Mesothelial cell of epicardium (in vitro differentiated cells): ENCODE data around the gene ADPRHL1. TPM values are rescaled to one million over a fixed set of nuclear protein-coding genes. Genes with fewer than 3 reads are reported as not detected.

Experiments
- DNase-seq, 2 experiments: peaks; one replicate each; pipeline ENCODE4 v3.0.0; 2021; ENCODE audit warnings: low spot score in 2 of 2; ENCODE audit not compliant: unreplicated experiment in 2 of 2
- H3K27ac Mint-ChIP-seq: 2 replicates; pipeline ENCODE4 v1.8.0; 2021; ENCODE audit warnings: mixed read lengths
- H3K27me3 Mint-ChIP-seq: 2 replicates; pipeline ENCODE4 v1.8.0; 2021; ENCODE audit warnings: low read depth, mixed read lengths
- H3K36me3 Mint-ChIP-seq: 2 replicates; pipeline ENCODE4 v1.8.0; 2021; ENCODE audit warnings: mixed read lengths
- H3K4me1 Mint-ChIP-seq: 2 replicates; pipeline ENCODE4 v1.8.0; 2021; ENCODE audit warnings: mixed read lengths
- H3K4me3 Mint-ChIP-seq: 2 replicates; pipeline ENCODE4 v1.8.0; 2021; ENCODE audit warnings: mild to moderate bottlenecking, moderate library complexity, mixed read lengths
- H3K9me3 Mint-ChIP-seq: 2 replicates; pipeline ENCODE4 v1.8.0; 2021; ENCODE audit warnings: mixed read lengths
- CTCF ChIP-seq: fragments of 200-600 bp; sonication (generic); IDR thresholded peaks from one replicate; pipeline ENCODE4 v1.5.0; 2021; ENCODE audit warnings: antibody characterized with exemption; ENCODE audit not compliant: unreplicated experiment
- total RNA-seq: library from RNA; stranded (reverse); gene quantifications from 3 replicates; pipeline ENCODE4 v1.2.1, GENCODE V29; 2021

ADPRHL1 gene
- total RNA-seq, 1 donor from 2014 or later = 4.2 TPM

- Mint-ChIP-seq H3K27me3 (peaks cover under 1% of the 10 kb centered on the region), H3K27ac (no peak overlapping the region), H3K4me1 (peaks cover 6% of the 10 kb centered on the region), H3K9me3 (no peaks in the 10 kb centered on the region), H3K36me3 (no peaks in the 10 kb centered on the region), H3K4me3 (no peak overlapping the region)
- DNase-seq = no peak
- TF ChIP-seq CTCF = no peak
Observed at GRCh38 chr13:113357529-113357928, 95.8 kb downstream of the ADPRHL1 start.

- no peak for TF ChIP-seq CTCF
- H3K27me3 Mint-ChIP-seq = no peaks in the 10 kb centered on the region
- no peak overlapping the region for H3K27ac Mint-ChIP-seq
- no peak for DNase-seq
- H3K9me3 Mint-ChIP-seq = no peaks in the 10 kb centered on the region
- H3K4me1 Mint-ChIP-seq = peaks cover 6% of the 10 kb centered on the region
- H3K4me3 Mint-ChIP-seq = no peak overlapping the region
- no peaks in the 10 kb centered on the region for H3K36me3 Mint-ChIP-seq
Observed at GRCh38 chr13:113356596-113356995, 96.7 kb downstream of the ADPRHL1 start.

- Mint-ChIP-seq H3K27ac (no peak overlapping the region), H3K4me3 (no peak overlapping the region), H3K9me3 (no peaks in the 10 kb centered on the region), H3K27me3 (no peaks in the 10 kb centered on the region), H3K4me1 (peaks cover 6% of the 10 kb centered on the region), H3K36me3 (no peaks in the 10 kb centered on the region)
- no peak for TF ChIP-seq CTCF
- no peak for DNase-seq
Observed at GRCh38 chr13:113355621-113356020, 97.7 kb downstream of the ADPRHL1 start.

GRCh38 chr13:113354831-113355610 lies 98.3 kb downstream of the ADPRHL1 start:
- H3K27me3 Mint-ChIP-seq = no peaks in the 10 kb centered on the region
- H3K9me3 Mint-ChIP-seq = no peaks in the 10 kb centered on the region
- no peak overlapping the region for H3K27ac Mint-ChIP-seq
- H3K4me1 Mint-ChIP-seq = peaks cover 6% of the 10 kb centered on the region
- no peak overlapping the region for H3K4me3 Mint-ChIP-seq
- no peak for TF ChIP-seq CTCF
- DNase-seq = no peak
- no peaks in the 10 kb centered on the region for H3K36me3 Mint-ChIP-seq

- no peak overlapping the region for H3K27ac Mint-ChIP-seq
- H3K36me3 Mint-ChIP-seq = peaks cover 4% of the 10 kb centered on the region
- no peak for DNase-seq
- no peaks in the 10 kb centered on the region for H3K4me1 Mint-ChIP-seq
- TF ChIP-seq CTCF = no peak
- no peaks in the 10 kb centered on the region for H3K9me3 Mint-ChIP-seq
- H3K4me3 Mint-ChIP-seq = no peak overlapping the region
- no peaks in the 10 kb centered on the region for H3K27me3 Mint-ChIP-seq
Observed at GRCh38 chr13:113353254-113353653, 100.0 kb downstream of the ADPRHL1 start.
